Glomerular endothelial cell (primary cell): ENCODE measurements around the gene UTS2B. TPM values are rescaled to one million over a fixed set of nuclear protein-coding genes. Genes with fewer than 3 reads are reported as not detected.

Source experiments
- DNase-seq: peaks from one replicate; pipeline ENCODE4 v3.0.0-alpha.2; 2011; ENCODE audit warnings: low read depth, low spot score; ENCODE audit errors: extremely low read depth
- total RNA-seq: library from RNA; depleted of rRNA; stranded (reverse); fragments of >200 nt; gene quantifications from 2 replicates; pipeline ENCODE4 v1.2.3, GENCODE V29; 2015

UTS2B gene
- total RNA-seq: 0.29 and 1.1 TPM in 2 replicates

DNA sequence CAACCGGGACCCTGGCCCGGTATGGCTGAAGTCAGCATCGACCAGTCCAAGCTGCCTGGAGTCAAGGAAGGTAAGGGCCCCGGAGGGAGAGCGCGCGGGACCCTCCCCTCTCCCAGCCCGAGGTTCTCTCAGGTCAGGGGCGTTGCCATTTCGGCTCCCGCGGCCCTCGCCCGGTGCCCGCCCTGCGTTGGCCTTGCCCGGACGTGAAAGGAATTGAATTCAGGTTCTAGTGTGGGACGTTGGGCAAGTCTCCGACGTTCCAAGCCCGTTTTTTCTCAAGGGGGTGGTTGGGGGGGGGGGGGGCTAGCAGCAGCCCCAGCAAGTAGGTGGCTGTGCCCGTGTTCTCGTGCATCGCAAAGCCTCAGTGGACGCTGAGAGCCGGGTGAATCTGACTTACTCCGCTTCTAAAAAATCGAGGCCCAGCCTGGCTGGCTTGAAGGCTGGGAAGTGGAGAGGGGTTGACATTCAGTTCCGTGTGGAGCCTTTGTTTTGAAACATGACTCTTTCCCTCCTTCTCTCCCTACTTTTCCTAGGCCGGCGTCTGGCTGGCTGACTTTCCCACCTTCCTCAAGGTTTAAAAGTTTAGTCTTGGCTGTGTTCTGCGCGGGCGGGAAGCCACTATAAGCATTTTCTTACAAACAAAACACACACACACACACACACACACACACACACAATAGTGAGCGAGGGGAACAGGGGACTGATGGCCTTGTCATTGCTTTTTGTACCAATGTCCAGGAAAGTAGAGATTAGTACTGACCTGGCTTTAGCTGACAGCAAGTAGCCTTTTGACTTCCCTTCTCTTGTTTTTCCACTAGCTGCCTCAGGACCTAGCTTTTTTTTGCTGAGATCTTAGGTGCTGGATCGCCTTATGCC, at the start of gene UTS2B:
Gene UTS2B, minus strand, starts transcription at position 873 of the 876 bp plus-strand sequence. CDS start 48,337 bp downstream, outside the sequence.
- no peak for DNase-seq

DNA sequence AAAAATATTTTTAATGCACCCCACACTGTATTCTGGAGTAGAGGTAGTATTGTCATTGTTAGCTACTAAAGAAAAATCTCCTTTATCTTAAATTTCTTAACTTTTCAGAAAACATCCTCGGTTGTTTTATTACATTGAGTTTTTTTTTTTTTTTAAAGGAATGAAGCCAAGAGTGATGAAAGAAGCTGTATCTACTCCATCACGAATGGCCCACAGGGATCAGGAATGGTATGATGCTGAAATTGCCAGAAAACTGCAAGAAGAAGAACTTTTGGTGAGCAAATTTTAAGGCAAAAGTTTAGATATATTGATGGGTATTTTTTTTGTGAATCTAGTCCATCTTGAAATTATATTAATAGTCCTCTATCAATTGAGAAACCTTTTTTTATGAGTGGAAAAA, 49.7 kb upstream of the UTS2B start:
- no peak for DNase-seq

- DNase-seq: no peak
Measured at GRCh38 chr3:191379446-191379845, 49.1 kb upstream of the UTS2B start.

- no peak for DNase-seq
Measured at GRCh38 chr3:191378142-191378812, 48.0 kb upstream of the UTS2B start.

DNA sequence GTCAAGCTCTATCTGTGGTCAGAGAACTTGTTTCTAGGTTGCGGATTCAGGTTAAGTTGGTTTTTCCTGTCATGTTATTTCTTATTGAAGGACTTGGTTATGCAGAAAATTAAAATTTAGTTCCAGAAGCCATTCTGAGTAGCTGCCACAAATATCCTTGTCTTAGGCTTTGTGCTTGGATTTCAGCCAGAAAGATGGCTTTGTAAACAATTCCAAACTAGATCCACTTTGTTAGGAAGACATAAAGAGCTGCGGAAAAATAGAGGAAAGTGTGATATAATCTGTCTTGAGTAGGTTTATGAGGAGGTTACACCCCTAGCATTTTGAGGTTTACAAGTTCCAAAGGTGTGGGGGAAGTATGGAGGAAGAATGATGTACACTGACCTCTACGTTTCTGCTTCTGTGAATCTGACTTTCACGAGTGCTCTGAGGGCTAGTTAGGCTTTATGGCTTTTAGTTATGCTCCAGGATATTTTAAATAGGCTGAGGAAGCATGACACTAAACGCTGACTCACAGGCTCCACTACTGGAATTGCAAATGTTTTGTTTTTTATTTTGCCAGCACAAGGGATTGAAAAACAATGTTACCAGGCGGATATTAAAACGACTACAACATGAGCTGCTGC, 46.3 kb upstream of the UTS2B start:
- DNase-seq: peak; percentile 74

GRCh38 chr3:191373327-191373726, 43.0 kb upstream of the UTS2B start:
- no peak for DNase-seq

- DNase-seq: no peak
Measured at GRCh38 chr3:191372122-191372521, 41.8 kb upstream of the UTS2B start.

GRCh38 chr3:191369616-191370010, 39.3 kb upstream of the UTS2B start:
- DNase-seq: no peak

GRCh38 chr3:191368755-191369615, 38.7 kb upstream of the UTS2B start:
- DNase-seq: no peak

DNA sequence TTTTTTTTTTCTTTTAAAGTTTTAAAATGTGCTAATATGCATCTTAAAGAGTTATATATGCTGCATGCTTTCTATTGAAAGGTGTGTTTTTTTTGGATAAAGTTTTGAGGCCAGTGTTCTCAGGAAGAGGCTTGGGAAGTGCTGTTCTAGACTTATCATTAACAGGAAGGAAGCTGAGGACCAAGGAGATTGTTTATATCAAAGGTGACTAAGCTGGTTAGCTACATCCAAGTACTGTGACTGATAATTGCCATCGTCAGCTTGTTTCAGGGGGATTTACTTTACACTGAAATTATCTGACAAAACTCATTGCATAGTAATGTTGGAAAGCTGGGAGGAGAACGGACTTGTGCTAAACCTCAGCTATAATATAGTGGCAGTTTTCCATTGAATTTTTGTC, 36.3 kb upstream of the UTS2B start:
- no peak for DNase-seq

DNA sequence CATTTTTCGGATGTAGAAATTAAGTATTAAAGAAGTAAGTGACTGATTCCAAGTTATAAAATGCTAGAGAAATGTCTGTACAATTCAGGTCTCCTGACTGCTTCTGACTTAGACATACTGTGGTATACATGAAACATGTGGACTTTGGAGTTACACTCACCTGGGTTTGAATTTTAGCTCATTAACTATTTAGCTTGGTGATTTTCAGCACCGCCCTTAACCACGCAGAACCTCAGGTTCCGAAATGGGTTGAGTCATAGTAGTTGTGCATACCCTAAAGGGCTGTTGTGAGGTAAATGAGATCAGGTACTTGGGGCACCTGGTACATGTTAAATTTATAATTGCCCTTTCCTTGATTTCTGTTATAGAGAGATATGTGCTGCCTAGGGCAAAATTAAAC, 32.9 kb upstream of the UTS2B start:
- no peak for DNase-seq

DNA sequence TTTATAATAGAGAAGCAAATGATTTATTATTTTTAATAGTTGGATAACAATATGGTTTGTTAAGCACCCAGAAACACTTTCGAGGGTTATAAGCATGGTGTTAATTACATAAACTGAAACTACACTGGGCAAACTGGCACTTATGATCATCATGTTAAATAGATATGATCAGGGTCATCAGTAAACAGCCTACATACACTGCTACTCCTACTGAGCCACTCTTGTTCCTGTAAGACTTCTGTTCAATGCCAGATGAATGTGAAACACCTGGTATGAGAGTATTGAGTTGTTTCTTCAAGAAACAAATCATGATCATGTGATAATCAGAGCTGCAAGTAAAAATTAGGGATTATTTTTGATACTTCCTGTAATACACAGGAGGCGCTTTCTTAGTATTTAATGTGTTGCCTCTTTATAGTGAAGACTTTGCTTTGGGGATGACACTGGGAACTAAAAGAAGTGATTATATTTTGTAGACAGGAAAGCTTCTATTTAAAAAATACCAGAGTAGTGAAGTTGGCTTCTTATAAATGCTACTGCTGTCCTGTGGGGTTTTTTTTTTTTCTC, 32.3 kb upstream of the UTS2B start:
- no peak for DNase-seq

- no peak for DNase-seq
Measured at GRCh38 chr3:191362037-191362436, 31.7 kb upstream of the UTS2B start.

DNA sequence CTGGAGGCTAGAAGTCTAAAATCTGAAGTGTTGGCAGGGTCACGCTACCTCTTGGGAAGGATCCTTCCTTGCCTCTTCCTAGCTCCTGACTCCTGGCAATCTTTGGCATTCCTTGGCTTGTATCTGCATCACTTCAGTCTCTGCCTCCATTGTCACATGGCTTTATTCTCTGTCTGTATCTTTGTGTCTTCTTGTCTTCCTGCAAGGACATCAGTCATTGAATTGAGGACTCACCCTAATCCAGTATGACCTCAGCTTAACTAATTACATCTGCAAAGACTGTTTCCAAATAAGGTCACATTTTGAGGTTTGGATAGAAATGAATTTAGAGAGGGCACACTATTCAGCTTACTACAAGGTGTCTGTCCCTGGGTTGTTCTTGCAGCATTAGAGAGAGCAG, 31.1 kb upstream of the UTS2B start:
- no peak for DNase-seq

GRCh38 chr3:191360620-191361019, 30.3 kb upstream of the UTS2B start:
- DNase-seq: no peak

- DNase-seq: no peak
Measured at GRCh38 chr3:191358929-191359328, 28.6 kb upstream of the UTS2B start.

GRCh38 chr3:191357909-191358308, 27.6 kb upstream of the UTS2B start:
- no peak for DNase-seq

DNA sequence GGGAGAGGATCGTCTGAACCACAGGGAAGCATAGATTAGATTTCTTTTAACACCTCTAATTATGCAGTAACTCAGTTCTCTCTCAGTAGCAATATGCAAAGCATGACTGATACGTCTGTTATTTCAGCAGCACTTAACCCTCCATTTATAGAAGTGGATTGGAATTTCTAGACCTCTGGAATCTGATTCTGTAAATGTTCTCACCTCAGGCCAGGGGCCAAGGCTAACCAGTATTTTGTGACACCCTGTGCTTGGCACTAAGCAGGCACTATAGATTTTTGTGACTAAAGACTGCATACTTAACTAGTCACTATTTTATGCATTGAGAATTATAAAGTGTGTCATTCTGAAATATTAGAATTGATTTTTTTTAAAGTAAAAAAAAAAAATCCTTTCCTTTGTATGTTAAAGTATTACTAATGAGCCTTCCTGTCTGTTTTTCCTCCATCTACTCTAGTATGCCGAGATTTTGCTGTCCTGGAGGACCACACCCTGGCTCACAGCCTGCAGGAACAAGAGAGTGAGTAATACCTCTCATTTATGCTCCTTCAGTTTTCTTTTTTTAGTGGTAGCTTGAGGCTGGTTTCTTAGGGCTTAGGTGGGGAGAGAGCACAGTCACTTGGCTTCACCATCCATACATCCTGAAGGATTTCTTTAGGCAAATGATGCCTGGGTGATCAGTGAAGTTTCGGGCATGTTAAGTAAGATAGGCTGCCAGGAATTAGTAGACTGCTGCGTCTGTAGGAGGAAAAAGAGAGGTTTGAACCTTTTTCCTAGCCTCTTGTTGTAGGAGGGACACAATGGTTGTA, 26.5 kb upstream of the UTS2B start:
- no peak for DNase-seq

- no peak for DNase-seq
Measured at GRCh38 chr3:191355406-191355805, 25.1 kb upstream of the UTS2B start.
